Esophagus squamous epithelium (tissue), 4 donors: ENCODE data around the gene WNT9A.
"Not testable (repeated sequence)": the region's sequence is repeated elsewhere in the genome, so short reads cannot be mapped to it uniquely, and the experiment has no call there.

ENCODE experiments used
- POLR2A ChIP-seq, 4 donors: fragments of 450-650 bp; IDR thresholded peaks; one replicate each; pipeline ENCODE4 v1.6.1; 2017; ENCODE audit warnings: antibody characterized with exemption in 4 of 4, mild to moderate bottlenecking in 4 of 4, moderate library complexity in 3 of 4
- TF ChIP-seq, protein P1 (sequence below), 6 experiments: fragments of 450-650 bp in 4 of 6; fragments of 200-600 bp in 2 of 6; sonication (generic) in 2 of 6; IDR thresholded peaks; one replicate each; pipeline ENCODE4 v1.5.1; 2016 to 2019; ENCODE audit warnings: antibody characterized with exemption in 6 of 6, mild to moderate bottlenecking in 4 of 6, moderate library complexity in 4 of 6

DNA sequence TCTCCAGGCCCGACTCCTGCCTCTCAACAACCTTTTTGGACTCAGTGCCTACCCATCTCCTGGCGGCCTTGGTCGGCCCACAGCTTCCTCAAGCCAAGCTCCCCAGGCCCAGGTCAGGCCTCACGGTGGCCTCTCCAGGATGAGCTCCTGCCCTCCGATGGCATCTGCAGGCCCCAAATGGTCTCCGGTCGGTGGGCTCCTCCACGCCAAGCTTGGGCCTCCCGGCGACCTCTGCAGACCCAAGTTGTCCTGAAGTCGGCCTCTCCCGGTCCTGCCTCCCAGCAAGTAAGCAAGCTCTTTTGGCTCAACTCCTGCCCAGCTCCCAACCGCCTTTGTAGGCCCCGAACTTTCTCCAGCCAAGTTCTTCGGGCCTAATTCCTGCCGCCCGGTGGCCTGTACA lies 23.5 kb upstream of the WNT9A start:
- TF ChIP-seq, protein P1, sequence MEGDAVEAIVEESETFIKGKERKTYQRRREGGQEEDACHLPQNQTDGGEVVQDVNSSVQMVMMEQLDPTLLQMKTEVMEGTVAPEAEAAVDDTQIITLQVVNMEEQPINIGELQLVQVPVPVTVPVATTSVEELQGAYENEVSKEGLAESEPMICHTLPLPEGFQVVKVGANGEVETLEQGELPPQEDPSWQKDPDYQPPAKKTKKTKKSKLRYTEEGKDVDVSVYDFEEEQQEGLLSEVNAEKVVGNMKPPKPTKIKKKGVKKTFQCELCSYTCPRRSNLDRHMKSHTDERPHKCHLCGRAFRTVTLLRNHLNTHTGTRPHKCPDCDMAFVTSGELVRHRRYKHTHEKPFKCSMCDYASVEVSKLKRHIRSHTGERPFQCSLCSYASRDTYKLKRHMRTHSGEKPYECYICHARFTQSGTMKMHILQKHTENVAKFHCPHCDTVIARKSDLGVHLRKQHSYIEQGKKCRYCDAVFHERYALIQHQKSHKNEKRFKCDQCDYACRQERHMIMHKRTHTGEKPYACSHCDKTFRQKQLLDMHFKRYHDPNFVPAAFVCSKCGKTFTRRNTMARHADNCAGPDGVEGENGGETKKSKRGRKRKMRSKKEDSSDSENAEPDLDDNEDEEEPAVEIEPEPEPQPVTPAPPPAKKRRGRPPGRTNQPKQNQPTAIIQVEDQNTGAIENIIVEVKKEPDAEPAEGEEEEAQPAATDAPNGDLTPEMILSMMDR (IDR thresholded peaks at IDR 0.05) = not testable (repeated sequence)
- not testable (repeated sequence) for TF ChIP-seq POLR2A (IDR thresholded peaks at IDR 0.05)
